ENCODE data around the gene RPS19.

- TF ChIP-seq CTCF (IDR thresholded peaks at IDR 0.05 in 8 of 11, conservative IDR thresholded peaks at IDR 0.05 in 3 of 11) (no peak), POLR2A (IDR thresholded peaks at IDR 0.05) (no peak), POLR2AphosphoS5 (IDR thresholded peaks at IDR 0.05) (no peak)
Observed at GRCh38 chr19:41859213-41859617, 840 bp upstream of the RPS19 start.

Measured in spleen (tissue), 7 donors.